GM12875 (cell line): ENCODE results near the gene PACC1.

Experiments
- H3K4me3 ChIP-seq: one replicate; pipeline ENCODE4 v1.5.1; 2011; ENCODE audit warnings: low read depth, low read length, control low read depth
- CTCF ChIP-seq: IDR thresholded peaks from 2 replicates; pipeline ENCODE4 v1.5.1; 2011; ENCODE audit warnings: low read depth, mild to moderate bottlenecking, control low read depth, inconsistent platforms, low read length, moderate library complexity, borderline replicate concordance; ENCODE audit not compliant: insufficient read depth

The PACC1 gene

GRCh38 chr1:212414328-212415106 lies at the start of gene PACC1:
Gene PACC1, minus strand, starts transcription at chr1:212414886. Its CDS starts 129 bp downstream, at chr1:212414757.
- H3K4me3 ChIP-seq: peak within 1 kb of the TSS; percentile 83
- TF ChIP-seq CTCF: no peak

- no peak overlapping the region for H3K4me3 ChIP-seq
- TF ChIP-seq CTCF: no peak
These were observed 49.0 kb upstream of the PACC1 start for GRCh38 chr1:212463565-212464285.

- no peak overlapping the region for H3K4me3 ChIP-seq
- TF ChIP-seq CTCF: no peak
These were observed 47.4 kb upstream of the PACC1 start for GRCh38 chr1:212461916-212462660.

- TF ChIP-seq CTCF: no peak
- H3K4me3 ChIP-seq: no peak overlapping the region
These were observed 45.7 kb upstream of the PACC1 start for GRCh38 chr1:212460376-212460775.

GRCh38 chr1:212459656-212460055 lies 45.0 kb upstream of the PACC1 start:
- H3K4me3 ChIP-seq: no peak overlapping the region
- no peak for TF ChIP-seq CTCF

- no peak overlapping the region for H3K4me3 ChIP-seq
- TF ChIP-seq CTCF: no peak
These were observed 44.1 kb upstream of the PACC1 start for GRCh38 chr1:212458817-212459216.
